GOT3 (cell line): Measurements from ENCODE around the gene CATSPERE.
"Not testable (repeated sequence)": the region's sequence is repeated elsewhere in the genome, so short reads cannot be mapped to it uniquely, and the experiment has no call there.

ENCODE experiments used
- DNase-seq: peaks from one replicate; lab custom pipeline; 2025; ENCODE audit warnings: mixed read lengths; lab: John Stamatoyannopoulos, UW

The CATSPERE gene

GRCh38 chr1:244449936-244450508 lies 11.1 kb upstream of the CATSPERE start:
- DNase-seq: no peak

- DNase-seq: peak; percentile 40
Observed at GRCh38 chr1:244450597-244451538, 10.2 kb upstream of the CATSPERE start.

GRCh38 chr1:244451539-244451950 lies 9.5 kb upstream of the CATSPERE start, which contains the start of gene ADSS2:
Gene ADSS2, minus strand, starts transcription at chr1:244451909. Its CDS starts 92 bp downstream, at chr1:244451817.
- DNase-seq: no peak

GRCh38 chr1:244451951-244452795 lies 8.9 kb upstream of the CATSPERE start:
- peak; percentile 100 for DNase-seq

DNA sequence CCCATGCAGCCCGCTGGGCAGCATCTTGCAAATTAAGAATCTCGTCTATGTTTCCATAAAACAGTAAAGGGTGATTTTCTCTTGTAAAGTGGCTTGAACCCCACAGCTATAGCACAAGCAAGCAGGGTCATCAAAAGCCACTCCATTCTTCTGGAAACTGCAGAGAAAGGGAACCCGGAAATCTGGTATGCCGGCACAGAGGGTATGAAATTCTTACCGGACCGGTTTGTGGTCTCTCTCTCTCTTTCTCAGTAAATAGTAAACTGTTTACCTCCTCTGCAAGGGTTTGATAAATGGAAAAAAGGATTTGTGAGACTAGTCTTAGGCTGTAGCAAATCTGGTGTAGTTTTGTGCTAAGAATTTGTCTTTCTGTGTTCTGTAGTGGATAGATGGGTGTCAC lies 6.7 kb upstream of the CATSPERE start:
- DNase-seq: no peak

DNA sequence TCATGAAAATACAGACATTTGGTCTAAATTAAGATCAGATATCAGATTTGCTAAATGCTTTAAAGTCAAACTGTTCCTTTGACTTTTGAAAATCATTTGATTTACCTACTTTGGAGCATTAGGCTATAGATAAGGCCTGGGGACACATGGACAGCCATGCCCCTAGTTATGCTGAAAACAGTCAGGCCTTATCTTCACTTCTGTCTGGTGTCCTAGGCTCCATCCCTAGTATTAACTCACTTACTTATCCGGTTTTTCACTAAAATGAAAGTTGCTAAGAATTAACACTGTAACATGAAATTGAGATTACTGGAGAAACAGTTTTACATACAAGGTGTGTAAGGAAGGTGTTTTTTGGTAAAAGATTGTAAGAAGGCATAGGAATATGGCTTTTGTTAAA lies 4.5 kb upstream of the CATSPERE start:
- no peak for DNase-seq

- DNase-seq: no peak
Observed at GRCh38 chr1:244458781-244459180, 2.3 kb upstream of the CATSPERE start.

DNA sequence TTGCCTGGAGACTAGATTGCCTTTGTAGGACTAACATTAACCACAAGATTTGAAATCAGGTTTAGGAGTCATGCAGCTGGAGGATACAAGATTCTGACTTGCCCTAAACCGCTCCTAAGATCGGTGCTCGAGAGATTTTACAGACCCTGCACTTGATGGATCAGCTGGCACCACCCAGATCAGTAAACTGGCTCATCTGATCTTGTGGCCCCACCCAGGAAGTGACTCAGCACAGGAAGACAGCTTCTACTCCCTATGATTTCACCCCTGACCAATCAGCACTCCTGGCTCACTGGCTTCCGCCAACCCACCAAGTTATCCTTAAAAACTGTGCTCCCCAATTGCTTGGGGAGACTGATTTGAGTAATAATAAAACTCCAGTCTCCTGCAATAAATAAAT lies 876 bp upstream of the CATSPERE start:
- no peak for DNase-seq

DNA sequence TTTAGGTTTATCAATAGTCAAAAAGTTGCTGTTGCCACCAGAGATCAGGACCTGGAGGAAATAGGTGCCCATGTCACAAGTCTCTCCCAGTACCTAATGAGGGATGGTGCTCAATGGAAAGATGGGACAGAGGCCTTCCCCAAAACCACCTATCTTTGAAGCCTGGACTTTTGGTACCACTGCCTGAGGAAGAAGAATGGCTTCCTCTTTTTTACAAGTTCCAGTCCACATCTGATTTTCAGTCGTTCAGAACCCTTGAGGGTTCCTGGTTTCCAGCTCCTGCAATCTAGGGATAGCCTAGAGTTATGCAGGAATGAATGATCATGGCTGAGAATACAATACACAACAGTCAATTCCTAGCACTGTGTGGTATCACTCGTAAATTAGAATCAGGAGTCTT lies 5.7 kb downstream of the CATSPERE start:
- DNase-seq: no peak

DNA sequence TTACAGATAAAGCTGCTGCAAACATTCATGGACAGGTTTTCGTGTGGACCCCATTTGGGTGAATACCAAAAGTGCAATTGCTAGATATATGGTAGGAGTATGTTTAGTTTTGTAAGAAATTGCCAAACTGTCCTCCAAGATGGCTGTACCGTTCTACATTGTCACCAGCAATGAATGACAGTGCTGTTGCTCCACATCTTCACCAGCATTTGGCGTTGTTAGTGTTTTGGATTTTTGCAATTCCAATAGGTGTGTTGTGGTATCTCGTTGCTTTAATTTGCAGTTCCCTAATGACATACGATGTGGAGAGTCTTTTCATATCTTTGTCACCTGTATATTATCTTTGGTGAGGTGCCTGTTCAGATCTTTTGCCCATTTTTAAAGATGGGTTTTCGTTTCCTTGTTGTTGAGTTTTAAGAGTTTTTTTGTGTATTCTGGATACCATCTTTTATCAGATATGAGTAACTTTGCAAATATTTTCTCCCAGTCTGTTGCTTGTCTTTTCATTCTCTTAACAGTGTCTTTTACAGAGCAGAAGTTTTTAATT lies 12.1 kb downstream of the CATSPERE start:
- DNase-seq: no peak

- not testable (repeated sequence) for DNase-seq
Observed at GRCh38 chr1:244484971-244485370, 23.9 kb downstream of the CATSPERE start.

DNA sequence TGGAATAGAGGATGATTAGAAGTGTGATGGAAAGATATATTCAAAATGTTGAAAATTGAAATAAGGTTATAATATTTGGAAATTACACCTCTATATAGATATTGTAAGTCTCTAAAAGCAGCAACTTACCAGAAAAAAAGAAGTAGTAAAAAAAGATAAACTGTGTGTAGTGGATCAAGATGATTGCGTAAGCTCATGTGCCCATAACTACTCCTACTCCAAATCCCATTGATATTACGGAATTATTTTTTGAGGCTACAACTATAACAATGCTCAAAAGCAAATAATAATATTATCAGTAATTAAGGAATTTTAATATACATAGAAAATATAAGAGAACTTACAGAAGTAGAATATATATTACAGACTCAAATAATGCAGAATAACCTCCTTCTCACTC lies 33.6 kb downstream of the CATSPERE start:
- no peak for DNase-seq

DNA sequence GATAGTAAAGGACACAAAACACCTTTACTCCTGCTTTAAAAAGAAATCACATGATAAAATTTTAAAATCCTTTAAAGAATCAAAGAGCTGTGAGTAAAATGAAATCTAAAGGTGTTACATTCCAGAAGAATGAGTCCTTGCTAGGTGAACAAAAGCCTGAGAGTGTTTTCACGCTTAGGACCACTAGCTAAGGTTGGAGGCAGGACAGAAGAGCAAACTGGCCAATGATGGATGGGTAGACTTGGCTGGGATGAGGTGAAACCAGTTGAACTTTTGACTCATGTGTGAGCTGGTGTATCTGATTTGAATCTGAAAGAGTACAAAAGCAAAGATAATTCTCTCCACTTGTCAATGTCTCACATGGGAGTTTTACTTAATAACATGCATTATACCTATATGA lies 35.1 kb downstream of the CATSPERE start:
- no peak for DNase-seq

GRCh38 chr1:244497805-244498204 lies 36.7 kb downstream of the CATSPERE start:
- no peak for DNase-seq

DNA sequence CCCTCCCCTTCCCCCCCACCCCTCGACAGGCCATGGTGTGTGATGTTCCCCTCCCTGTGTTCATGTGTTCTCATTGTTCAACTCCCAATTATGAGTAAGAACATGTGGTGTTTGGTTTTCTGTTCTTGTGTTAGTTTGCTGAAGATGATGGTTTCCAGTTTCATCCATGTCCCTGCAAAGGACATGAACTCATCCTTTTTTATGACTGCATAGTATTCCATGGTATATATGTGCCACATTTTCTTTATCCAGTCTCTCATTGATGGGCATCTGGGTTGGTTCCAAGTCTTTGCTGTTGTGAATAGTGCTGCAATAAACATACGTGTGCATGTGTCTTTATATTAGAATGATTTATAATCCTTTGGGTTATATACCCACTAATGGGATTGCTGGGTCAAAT lies 38.4 kb downstream of the CATSPERE start:
- not testable (repeated sequence) for DNase-seq

DNA sequence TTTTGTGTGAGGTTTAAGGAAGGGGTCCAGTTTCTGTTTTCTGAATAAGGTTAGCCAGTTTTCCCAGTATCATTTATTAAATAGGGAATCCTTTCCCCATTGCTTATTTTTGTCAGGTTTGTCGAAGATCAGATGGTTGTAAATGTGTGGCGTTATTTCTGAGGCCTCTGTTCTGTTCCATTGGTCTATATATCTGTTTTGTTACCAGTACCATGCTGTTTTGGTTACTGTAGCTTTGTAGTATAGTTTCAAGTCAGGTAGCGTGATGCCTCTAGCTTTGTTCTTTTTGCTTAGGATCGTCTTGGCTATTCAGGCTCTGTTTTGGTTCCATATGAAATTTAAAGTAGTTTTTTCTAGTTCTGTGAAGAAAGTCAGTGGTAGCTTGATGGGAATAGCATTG lies 39.4 kb downstream of the CATSPERE start:
- not testable (repeated sequence) for DNase-seq

DNA sequence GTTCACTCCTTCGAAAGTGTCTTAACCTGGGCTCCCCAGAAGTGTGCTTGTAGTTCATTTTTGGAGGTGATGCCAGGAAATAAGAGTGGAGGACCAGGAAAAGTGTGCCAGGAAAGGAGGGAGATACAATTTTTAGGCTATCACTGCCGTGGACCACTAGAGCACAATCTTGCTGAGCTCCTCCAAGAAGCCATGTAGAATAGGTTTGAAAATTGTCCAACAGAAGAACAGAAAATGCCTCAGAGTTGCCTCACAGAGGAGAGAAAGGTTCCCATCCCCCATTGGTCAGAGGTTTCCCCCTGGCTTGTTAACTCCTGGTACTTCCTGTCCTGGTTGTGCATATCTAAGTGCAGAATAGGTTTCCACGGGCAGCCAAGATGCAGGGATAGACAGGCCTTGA lies 41.6 kb downstream of the CATSPERE start:
- DNase-seq: no peak

GRCh38 chr1:244513493-244513892 lies 52.4 kb downstream of the CATSPERE start:
- DNase-seq: no peak

GRCh38 chr1:244515680-244516079 lies 54.6 kb downstream of the CATSPERE start:
- DNase-seq: no peak

- DNase-seq: no peak
Observed at GRCh38 chr1:244536316-244536715, 75.2 kb downstream of the CATSPERE start.

DNA sequence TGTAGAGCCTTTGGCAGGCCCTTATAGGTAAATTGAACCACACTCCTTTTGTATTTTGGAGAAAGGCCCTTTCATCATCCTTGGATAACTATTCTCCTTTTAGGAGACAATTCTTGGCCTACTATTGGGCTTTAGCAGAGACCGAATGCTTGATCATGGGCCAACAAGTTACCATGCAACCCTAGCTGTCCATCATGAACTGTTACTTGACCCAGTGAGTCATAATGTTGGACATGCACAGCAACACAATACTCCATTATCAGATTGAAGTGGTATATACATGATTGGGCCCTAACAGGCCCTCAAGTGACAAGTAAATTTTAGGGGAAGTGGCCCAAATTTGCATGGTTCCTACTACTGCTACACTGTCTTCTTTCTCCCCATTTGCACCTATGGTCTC lies 84.4 kb downstream of the CATSPERE start:
- no peak for DNase-seq

DNA sequence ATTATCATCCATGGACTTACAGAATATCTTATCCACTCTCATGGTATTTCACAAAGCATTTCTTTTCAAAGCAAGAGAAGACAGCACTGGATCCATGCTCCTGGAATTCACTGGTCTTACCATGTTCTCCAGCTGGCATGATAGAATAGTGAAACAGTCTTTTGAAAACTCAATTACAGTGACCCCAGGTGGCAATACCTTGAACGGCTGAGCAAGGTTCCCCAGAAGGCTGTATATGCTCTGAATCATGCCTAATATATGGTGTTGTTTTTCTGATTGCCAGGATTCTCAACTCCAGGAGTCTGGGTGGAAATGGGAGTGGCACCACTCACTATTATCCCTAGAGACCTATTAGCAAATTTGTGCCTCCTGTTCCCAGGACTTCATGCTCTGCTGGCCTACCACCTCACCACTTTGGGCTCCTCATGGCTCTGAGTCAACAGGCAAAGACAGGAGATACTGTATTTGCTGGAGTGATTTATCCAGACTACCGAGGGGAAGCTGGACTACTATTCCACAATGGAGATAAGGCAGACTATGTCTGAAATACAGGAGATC lies 87.6 kb downstream of the CATSPERE start:
- DNase-seq: no peak
